Measurements from ENCODE around the gene CKMT1B.
"Not testable (repeated sequence)": the region's sequence is repeated elsewhere in the genome, so short reads cannot be mapped to it uniquely, and the experiment has no call there.

CKMT1B gene

DNA sequence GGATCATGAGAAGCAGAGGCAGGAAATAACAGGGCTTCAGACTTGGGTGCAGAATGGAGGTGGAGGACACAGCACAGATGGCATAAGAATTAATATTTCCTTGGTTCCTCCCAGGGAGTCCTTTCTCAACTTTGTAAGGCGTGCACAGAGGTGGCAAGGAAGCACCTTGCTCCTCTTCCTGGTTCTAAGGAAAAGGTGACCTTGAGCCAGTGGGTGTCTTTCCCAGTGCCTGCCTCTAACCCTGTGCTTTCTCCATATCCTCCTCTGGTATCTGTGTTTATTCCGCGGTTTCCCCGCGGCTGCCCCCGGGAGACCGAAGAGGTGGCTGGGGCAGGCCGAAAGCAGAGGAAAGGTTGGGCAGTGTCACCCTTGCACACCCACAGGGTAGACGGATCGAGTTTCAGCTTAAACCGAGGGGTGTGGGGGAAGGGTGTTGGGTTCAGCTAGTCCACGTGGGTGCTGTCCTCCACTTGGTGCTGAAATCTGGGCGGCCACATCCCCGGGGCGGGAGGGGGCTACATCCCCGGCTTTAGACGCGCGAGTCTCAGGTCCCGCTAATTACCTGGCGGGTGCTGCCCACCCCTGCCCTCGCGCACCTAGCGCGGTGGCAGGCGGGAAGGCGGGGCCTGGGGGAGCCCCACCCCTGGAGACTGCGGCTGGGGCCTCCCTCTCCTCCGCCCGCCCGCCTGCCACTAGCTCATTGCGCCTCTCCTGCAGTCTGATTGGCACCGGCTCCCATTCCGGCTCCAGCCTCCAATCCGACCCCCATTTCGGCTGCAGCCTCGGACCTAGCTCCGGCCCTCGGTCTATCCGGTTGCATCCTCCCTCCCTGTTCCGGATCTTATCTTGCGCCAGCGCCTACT lies at the start of gene CKMT1B:
TSS of gene CKMT1B (plus strand) at position 700 of the 863 bp plus-strand sequence. CDS start 192 bp downstream, outside the sequence.
- DNase-seq (ENCODE audit: low read depth in 2 of 2), result not testable (repeated sequence)

- no peak for DNase-seq (ENCODE audit: low read depth in 2 of 2)
These were observed 49.6 kb upstream of the CKMT1B start for GRCh38 chr15:43544266-43544665.

DNA sequence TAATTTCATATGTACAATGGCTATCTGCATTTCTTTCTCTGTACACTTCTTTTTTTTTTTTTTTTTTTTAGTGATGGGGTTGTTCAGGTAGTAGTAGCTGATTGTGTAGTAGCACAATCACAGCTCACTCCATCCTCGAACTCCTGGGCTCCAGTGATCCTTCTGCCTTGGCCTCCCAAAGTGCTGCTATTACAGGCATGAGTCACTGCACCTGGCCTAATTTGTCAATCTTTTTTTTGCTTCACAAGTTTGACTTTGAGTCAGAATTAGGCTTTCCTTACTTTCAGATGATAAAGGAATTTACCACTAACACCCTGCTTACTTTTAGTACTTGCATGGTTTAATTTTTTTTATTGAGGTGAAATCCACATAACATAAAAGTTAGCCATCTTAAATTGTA lies 48.4 kb upstream of the CKMT1B start:
- no peak for DNase-seq (ENCODE audit: low read depth in 2 of 2)

- no peak for DNase-seq (ENCODE audit: low read depth in 2 of 2)
These were observed 46.3 kb upstream of the CKMT1B start for GRCh38 chr15:43547539-43547938.

GRCh38 chr15:43550527-43551363 lies 43.1 kb upstream of the CKMT1B start:
- no peak for DNase-seq (ENCODE audit: low read depth in 2 of 2)

DNA sequence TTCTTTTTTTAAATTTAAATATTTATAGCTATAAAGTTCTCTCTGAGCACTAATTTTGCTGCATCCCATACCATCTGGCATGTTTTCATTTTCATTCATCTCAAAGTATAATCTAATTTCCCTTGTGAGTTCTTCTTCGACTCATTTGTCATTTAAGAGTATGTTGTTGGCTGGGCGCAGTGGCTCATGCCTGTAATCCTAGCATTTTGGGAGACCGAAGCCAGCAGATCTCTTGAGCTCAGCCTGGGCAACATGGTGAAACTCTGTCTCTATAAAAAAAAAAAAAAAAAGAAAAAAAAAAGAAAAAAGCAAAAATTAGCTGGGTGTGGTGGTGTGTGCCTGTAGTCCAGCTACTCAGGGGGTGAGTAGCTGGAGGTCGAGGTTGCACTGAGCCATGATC lies 41.6 kb upstream of the CKMT1B start:
- DNase-seq (ENCODE audit: low read depth in 2 of 2), result no peak

DNA sequence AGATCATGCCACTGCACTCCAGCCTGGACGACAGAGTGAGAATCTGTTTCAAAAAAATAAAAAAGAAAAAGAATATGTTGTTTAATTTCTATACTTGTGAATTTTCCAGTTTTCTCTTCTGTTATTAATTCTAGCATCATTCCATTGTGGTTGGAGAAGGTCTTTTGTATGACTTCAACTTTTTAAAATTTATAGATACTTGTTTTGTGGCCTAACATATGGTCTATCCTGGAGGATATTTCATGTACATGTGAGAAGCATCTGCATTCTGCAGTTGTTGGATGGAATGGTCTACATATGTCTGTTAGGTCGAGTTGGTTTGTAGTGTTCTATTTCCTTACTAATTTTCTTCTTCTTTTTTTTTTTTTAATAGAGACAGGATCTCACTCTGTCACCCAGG lies 40.8 kb upstream of the CKMT1B start:
- DNase-seq (ENCODE audit: low read depth in 2 of 2), result no peak

DNA sequence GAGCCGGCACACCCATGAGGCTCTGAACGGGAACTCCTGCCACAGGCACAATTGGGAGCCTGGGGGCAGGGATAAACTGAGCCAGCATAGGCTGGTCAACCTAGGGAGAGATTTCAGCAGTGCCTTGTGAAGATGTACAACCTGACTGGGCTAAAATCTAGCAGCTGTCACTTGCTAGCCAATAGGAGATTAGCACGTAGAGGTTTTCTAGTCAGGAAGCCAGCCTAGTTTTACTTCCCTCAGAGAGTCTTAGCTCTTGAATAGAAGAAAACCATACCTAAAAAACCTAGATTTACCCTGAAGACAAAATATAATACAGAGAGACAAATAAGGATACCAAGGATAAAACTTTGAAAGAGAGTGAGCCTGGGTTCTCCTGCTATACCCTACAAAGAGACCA lies 31.1 kb upstream of the CKMT1B start:
- not testable (repeated sequence) for DNase-seq (ENCODE audit: low read depth in 2 of 2)

DNA sequence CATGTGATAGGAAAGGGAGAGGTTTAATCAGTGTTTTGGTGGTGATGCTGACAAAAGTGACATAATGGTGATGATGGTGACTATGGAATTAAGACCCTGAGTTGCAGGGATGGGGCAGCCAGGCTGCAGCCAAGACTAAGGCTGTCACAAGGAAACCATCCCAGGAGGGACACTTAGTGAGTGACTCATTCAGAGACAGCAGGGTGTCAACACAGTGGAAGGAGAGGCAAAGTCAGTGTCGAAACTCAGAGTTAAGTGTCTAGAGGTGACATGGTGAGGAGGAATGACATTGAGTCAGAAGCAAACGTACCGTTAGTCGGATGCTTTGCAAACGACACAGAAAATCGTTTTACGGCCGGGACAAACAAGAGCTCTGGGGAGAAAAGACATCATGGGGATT lies 30.0 kb upstream of the CKMT1B start:
- DNase-seq (ENCODE audit: low read depth in 2 of 2), result not testable (repeated sequence)

DNA sequence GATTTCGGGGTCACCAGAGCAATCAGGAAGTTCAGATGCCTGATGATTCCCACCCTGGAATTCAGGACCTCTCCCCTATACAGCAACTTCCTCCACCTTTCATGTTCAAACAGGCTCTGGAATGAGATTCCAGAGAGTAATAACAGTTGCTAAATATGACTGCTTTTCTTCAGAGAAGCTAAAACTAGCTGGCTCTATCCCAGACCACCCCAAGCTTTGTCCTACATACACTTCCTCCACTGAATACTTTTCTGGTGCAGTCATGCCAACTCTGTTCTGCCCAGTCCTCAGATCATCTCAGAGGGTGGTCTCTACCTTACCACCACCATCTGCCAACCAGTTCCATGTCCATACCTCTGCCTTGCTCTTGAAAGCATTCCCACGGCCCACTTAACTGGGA lies 27.2 kb upstream of the CKMT1B start:
- DNase-seq (ENCODE audit: low read depth in 2 of 2), result not testable (repeated sequence)

DNA sequence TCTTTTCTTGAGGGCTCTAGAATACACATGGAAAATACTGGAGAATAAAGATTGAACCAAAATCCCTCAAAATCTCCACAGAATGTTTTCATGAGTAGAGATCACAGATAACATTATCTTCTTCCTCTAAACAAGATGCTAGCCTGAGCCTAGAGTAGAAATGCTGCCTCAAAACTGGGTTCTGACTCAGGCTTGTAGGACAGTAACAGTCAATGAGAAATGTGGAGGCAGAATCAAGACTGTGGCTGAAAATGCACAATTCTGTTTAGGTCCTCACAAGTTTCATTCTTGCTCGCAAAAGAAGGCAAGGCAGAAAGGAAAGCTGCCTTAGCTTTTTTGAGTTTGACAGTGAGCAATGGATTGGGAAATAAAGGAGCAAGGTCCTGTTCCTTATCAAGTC lies 19.2 kb upstream of the CKMT1B start:
- DNase-seq (ENCODE audit: low read depth in 2 of 2), result not testable (repeated sequence)

GRCh38 chr15:43589778-43590466 lies 3.9 kb upstream of the CKMT1B start, which contains the start of gene PPIP5K1:
PPIP5K1 (minus strand) TSS chr15:43590208; CDS start chr15:43584504, 5,704 bp downstream.
- not testable (repeated sequence) for DNase-seq (ENCODE audit: low read depth in 2 of 2)

- DNase-seq (ENCODE audit: low read depth in 2 of 2), result not testable (repeated sequence)
These were observed 986 bp upstream of the CKMT1B start for GRCh38 chr15:43592841-43593240.

- DNase-seq (ENCODE audit: low read depth in 2 of 2), result not testable (repeated sequence)
These were observed 5.3 kb downstream of the CKMT1B start for GRCh38 chr15:43599131-43599530.

- not testable (repeated sequence) for DNase-seq (ENCODE audit: low read depth in 2 of 2)
These were observed 6.4 kb downstream of the CKMT1B start for GRCh38 chr15:43600200-43600599.

GRCh38 chr15:43602233-43602632 lies 8.4 kb downstream of the CKMT1B start:
- not testable (repeated sequence) for DNase-seq (ENCODE audit: low read depth in 2 of 2)

DNA sequence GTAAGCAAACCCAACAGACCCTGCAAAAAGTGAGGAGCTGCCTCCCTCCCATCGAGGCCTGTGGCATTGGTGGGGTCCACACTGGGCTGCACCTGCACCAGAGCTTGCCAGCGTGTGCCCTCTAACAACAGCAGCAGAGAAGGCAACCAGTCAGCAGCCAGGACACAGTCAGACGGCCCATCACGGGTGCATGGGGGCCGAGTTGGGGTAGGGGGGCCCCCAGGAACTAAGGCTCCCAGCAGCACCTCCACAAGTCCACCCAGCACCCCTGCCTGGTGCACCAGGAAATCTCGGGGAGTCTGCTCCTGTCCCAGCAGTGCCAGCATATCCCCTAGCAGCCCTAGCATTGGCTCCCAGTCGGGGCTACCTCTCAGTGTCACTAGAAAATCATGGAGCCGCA lies 23.9 kb downstream of the CKMT1B start:
- not testable (repeated sequence) for DNase-seq (ENCODE audit: low read depth in 2 of 2)

GRCh38 chr15:43618700-43619099 lies 24.9 kb downstream of the CKMT1B start, which contains the start of gene STRC:
STRC (minus strand) TSS chr15:43618800; CDS start chr15:43618722, 78 bp downstream.
- DNase-seq (ENCODE audit: low read depth in 2 of 2), result not testable (repeated sequence)

- not testable (repeated sequence) for DNase-seq (ENCODE audit: low read depth in 2 of 2)
These were observed 28.4 kb downstream of the CKMT1B start for GRCh38 chr15:43622068-43622799.

GRCh38 chr15:43625106-43625505 lies 31.3 kb downstream of the CKMT1B start:
- DNase-seq (ENCODE audit: low read depth in 2 of 2), result no peak

DNA sequence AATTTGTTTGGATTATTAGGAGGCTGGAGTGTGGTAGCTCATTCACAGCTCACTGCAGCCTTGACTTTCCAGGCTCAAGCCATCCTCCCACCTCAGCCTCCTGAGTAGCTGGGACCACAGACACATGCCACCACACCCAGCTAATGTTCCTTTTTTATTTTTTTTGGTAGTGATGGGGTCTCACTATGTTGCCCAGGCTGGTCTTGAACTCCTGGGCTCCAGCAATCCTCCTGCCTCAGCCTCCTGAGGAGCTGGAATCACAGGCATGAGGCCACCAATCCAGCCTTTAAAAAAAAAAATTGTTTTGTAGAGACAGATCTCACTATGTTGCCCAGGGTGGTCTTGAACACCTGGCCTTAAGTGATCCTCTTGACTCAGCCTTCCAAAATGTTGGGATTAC lies 33.1 kb downstream of the CKMT1B start:
- DNase-seq (ENCODE audit: low read depth in 2 of 2), result not testable (repeated sequence)
